GM12891 (cell line): ENCODE data around the gene PCDHB1.

ENCODE experiments used
- PAX5 ChIP-seq: IDR thresholded peaks from 2 replicates; pipeline ENCODE4 v1.6.1; 2011; ENCODE audit warnings: low read length, moderate library complexity, mild to moderate bottlenecking; ENCODE audit not compliant: insufficient read depth, severe bottlenecking
- POLR2A ChIP-seq: IDR thresholded peaks from 2 replicates; pipeline ENCODE4 v1.6.1; 2011; ENCODE audit warnings: low read depth, low read length, control low read depth
- POLR2AphosphoS5 ChIP-seq: IDR thresholded peaks from 2 replicates; pipeline ENCODE4 v1.6.1; 2011; ENCODE audit warnings: low read depth, low read length, control low read depth
- POU2F2 ChIP-seq: IDR thresholded peaks from 2 replicates; pipeline ENCODE4 v1.6.1; 2011; ENCODE audit warnings: low read depth, mild to moderate bottlenecking, control low read depth, low read length, moderate library complexity
- SPI1 ChIP-seq: IDR thresholded peaks from 2 replicates; pipeline ENCODE4 v1.6.1; 2011; ENCODE audit warnings: low read depth, low read length, control low read depth
- TAF1 ChIP-seq: IDR thresholded peaks from 2 replicates; pipeline ENCODE4 v1.6.1; 2011; ENCODE audit warnings: low read depth, low read length, control low read depth

DNA sequence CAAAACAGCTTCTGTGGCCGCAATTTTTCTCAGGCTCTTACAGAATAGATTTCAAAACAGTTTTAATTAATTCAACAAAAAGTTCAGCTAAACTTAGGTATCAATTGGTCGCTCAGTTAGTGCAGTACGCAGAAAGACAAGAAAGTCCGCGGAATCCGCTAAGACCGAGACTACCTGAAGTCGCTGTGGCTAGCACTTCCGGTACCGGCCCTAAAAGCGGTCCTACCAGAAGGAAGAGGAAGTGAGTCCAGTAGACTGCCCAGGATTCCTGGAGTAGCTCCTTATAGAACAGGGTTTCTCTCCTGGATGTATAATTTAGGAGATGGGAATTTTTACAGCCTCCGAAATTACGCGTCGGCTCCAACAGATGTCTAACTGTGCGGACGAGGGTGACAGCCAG is 26.7 kb downstream of the PCDHB1 start:
- TF ChIP-seq POLR2A (no peak), POLR2AphosphoS5 (no peak), TAF1 (no peak), POU2F2 (no peak), SPI1 (no peak), PAX5 (no peak)
